KMS-11 (cell line): ENCODE results near the gene TSEN2.
"Not testable (repeated sequence)": the region's sequence is repeated elsewhere in the genome, so short reads cannot be mapped to it uniquely, and the experiment has no call there.

Source experiments
- H2AFZ ChIP-seq: fragments of 200-600 bp; sonication (generic); 2 replicates; pipeline ENCODE4 v1.6.1; 2016; ENCODE audit warnings: antibody characterized with exemption, mixed run types, low read depth
- H3K27ac ChIP-seq: fragments of 200-600 bp; sonication (generic); 2 replicates; pipeline ENCODE4 v1.6.1; 2016; ENCODE audit warnings: mild to moderate bottlenecking, mixed run types
- H3K27me3 ChIP-seq: fragments of 200-600 bp; sonication (generic); 2 replicates; pipeline ENCODE4 v1.6.1; 2017; ENCODE audit warnings: mild to moderate bottlenecking, low read depth, mixed run types, moderate library complexity; ENCODE audit not compliant: insufficient read depth
- H3K36me3 ChIP-seq: fragments of 200-600 bp; sonication (generic); 2 replicates; pipeline ENCODE4 v1.6.1; 2017; ENCODE audit warnings: mild to moderate bottlenecking, mixed run types; ENCODE audit not compliant: insufficient read depth
- H3K4me1 ChIP-seq: fragments of 200-600 bp; sonication (generic); 2 replicates; pipeline ENCODE4 v1.6.1; 2016; ENCODE audit warnings: mild to moderate bottlenecking, low read depth, mixed run types; ENCODE audit not compliant: poor library complexity, severe bottlenecking
- H3K4me2 ChIP-seq: fragments of 200-600 bp; sonication (generic); 2 replicates; pipeline ENCODE4 v1.7.0; 2016; ENCODE audit warnings: mild to moderate bottlenecking, mixed run types
- H3K4me3 ChIP-seq: fragments of 200-600 bp; sonication (generic); IDR thresholded peaks from 2 replicates; pipeline ENCODE4 v1.6.1; 2017; ENCODE audit warnings: low read depth, low read length, mixed read lengths; ENCODE audit not compliant: insufficient read depth
- H3K79me2 ChIP-seq: fragments of 200-600 bp; sonication (generic); 2 replicates; pipeline ENCODE4 v1.6.1; 2016; ENCODE audit warnings: low read depth, mixed run types; ENCODE audit not compliant: insufficient read depth
- H3K9ac ChIP-seq: fragments of 200-600 bp; sonication (generic); 2 replicates; pipeline ENCODE4 v1.6.1; 2016; ENCODE audit warnings: mild to moderate bottlenecking, mixed run types
- H4K20me1 ChIP-seq: fragments of 200-600 bp; sonication (generic); 2 replicates; pipeline ENCODE4 v1.6.1; 2016; ENCODE audit warnings: mild to moderate bottlenecking, mixed run types; ENCODE audit not compliant: insufficient read depth
- TF ChIP-seq, protein P1 (sequence below): fragments of 200-600 bp; sonication (generic); conservative IDR thresholded peaks from 2 replicates; pipeline ENCODE4 v1.6.1; 2017; ENCODE audit warnings: low read depth, mild to moderate bottlenecking, antibody characterized with exemption, low read length, moderate library complexity, mixed read lengths

The TSEN2 gene

DNA sequence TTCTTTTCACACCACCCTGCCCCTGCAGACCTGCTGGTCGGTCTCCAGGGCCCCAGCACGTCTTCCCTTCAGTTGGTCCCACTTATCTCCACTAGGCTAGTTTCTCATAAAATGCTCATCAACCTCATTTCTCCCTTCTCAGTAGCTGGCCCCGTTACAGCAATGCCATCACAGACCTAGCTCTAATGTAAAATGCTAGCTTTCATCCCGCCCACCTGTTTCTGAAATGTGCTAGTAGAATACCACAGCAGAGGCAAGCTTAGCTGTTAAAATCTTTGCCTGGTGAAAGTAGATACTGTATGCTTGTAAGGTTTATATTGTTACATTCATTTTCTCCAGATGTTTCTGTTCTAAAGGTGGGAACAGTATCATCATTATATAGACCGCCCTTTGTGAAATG, 47.9 kb downstream of the TSEN2 start:
- Histone ChIP-seq H4K20me1 (no peaks in the 10 kb centered on the region), H3K9ac (no peak overlapping the region), H3K4me3 (no peak overlapping the region), H3K27me3 (no peaks in the 10 kb centered on the region), H2AFZ (no peak overlapping the region), H3K27ac (no peak overlapping the region), H3K4me1 (no peaks in the 10 kb centered on the region), H3K36me3 (no peaks in the 10 kb centered on the region), H3K79me2 (no peaks in the 10 kb centered on the region), H3K4me2 (no peak overlapping the region)
- TF ChIP-seq, protein P1, sequence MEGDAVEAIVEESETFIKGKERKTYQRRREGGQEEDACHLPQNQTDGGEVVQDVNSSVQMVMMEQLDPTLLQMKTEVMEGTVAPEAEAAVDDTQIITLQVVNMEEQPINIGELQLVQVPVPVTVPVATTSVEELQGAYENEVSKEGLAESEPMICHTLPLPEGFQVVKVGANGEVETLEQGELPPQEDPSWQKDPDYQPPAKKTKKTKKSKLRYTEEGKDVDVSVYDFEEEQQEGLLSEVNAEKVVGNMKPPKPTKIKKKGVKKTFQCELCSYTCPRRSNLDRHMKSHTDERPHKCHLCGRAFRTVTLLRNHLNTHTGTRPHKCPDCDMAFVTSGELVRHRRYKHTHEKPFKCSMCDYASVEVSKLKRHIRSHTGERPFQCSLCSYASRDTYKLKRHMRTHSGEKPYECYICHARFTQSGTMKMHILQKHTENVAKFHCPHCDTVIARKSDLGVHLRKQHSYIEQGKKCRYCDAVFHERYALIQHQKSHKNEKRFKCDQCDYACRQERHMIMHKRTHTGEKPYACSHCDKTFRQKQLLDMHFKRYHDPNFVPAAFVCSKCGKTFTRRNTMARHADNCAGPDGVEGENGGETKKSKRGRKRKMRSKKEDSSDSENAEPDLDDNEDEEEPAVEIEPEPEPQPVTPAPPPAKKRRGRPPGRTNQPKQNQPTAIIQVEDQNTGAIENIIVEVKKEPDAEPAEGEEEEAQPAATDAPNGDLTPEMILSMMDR: no peak

DNA sequence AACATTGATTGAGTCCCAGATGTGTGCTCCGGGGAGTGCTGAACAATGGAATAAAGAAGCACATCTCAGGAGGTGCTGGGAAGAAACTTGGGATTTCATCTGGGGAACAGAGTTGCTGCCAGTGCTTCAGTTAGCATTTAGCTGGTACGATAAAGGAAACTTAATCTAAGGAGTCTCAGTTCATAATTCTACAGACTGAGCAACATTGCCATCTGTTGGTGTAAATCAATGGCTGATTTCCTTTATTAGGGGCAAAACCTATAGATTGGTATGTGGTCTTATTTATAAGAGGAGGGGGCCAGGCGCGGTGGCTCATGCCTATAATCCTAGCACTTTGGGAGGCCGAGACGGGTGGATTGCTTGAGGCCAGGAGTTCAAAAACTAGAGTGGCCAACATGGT, 52.1 kb downstream of the TSEN2 start:
- Histone ChIP-seq H3K4me1 (no peaks in the 10 kb centered on the region), H2AFZ (no peak overlapping the region), H3K27me3 (no peaks in the 10 kb centered on the region), H3K27ac (no peak overlapping the region), H3K4me2 (no peak overlapping the region), H3K4me3 (no peak overlapping the region), H4K20me1 (no peaks in the 10 kb centered on the region), H3K9ac (no peak overlapping the region), H3K36me3 (no peaks in the 10 kb centered on the region), H3K79me2 (no peaks in the 10 kb centered on the region)
- TF ChIP-seq, protein P1: no peak

DNA sequence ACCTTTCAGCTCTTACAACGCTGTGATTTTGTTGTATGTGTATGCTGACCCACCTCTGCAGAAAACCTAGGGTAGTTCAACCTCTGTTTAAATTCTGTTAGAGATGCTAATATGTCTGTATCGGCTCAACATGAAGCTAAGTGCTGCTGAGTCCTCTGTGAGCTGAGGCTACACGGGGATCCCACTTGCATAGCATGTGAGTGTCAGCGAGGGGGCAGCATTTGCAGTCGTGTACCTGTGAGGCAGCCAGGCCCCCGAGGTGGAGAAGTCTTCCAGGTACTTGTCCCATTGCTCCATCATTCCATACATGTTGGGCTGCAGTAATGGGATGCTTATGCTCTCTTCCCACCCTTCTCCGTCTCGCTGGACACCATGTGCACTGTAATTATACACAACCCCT, 57.3 kb downstream of the TSEN2 start:
- H3K36me3 ChIP-seq: no peaks in the 10 kb centered on the region
- no peak overlapping the region for H3K4me2 ChIP-seq
- no peaks in the 10 kb centered on the region for H3K79me2 ChIP-seq
- H3K4me3 ChIP-seq: no peak overlapping the region
- no peaks in the 10 kb centered on the region for H3K27me3 ChIP-seq
- TF ChIP-seq, protein P1: no peak
- no peak overlapping the region for H3K27ac ChIP-seq
- H4K20me1 ChIP-seq: no peaks in the 10 kb centered on the region
- H3K9ac ChIP-seq: no peak overlapping the region
- H3K4me1 ChIP-seq: no peaks in the 10 kb centered on the region
- H2AFZ ChIP-seq: no peak overlapping the region

DNA sequence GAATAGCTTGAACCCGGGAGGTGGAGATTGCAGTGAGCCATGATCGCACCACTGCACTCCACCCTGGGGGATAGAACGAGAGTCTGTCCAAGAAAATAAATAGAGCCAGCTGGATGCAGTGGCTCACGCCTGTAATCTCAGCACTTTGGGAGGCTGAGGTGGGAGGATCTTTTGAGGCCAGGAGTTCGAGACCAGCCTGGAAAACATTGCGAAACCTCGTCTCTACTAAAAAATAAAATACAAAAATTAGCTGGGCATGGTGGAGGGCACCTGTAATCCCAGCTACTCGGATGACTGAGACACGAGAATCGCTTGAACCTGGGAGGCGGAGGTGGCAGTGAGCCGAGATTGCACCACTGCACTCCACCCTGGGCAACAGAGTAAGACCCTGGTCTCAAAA, 59.2 kb downstream of the TSEN2 start:
- H3K9ac ChIP-seq, H3K27me3 ChIP-seq, H3K4me2 ChIP-seq, H3K79me2 ChIP-seq, H4K20me1 ChIP-seq, H3K4me1 ChIP-seq, H3K4me3 ChIP-seq, H3K27ac ChIP-seq, H3K36me3 ChIP-seq, H2AFZ ChIP-seq: not testable (repeated sequence)

DNA sequence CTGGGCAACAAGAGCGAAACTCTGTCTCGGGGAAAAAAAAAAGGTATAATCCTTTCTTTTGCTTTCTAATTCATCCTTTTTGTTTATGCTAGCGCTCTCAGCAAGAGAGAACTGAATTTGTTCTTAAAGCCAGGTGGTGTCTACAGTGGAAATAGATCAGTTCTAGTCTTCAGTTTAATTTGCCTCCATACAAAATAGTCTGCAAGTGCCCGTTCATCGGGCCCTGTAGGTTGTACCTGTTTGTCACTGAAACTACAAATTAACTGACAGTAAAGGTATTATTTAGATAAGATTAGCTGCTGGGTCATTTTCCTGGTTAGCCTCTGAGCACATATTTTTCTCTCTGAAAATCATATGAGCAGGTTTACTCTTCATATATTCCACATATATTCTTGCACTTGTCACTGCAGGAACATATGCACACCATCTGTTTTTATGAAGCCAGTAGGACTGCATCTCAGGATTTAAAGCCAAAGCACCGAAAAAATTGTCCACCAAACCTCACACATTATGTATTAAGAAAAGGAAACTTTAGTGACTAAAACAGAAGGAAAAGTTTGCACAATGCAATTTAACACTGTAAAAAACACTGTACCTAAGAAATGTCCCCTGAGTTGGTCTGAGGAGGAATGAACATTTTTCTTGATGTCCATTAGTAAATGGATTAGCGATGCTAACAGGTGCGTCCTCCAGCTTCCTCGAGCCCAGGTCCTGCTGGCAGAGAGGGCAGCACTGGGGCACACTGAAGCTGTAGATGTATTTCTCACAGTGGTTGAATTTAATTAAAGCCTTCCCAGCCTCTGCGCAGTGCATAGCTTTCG, 60.6 kb downstream of the TSEN2 start:
- Histone ChIP-seq H3K79me2 (no peaks in the 10 kb centered on the region), H3K27me3 (no peaks in the 10 kb centered on the region), H3K4me1 (no peaks in the 10 kb centered on the region), H3K9ac (no peak overlapping the region), H3K36me3 (no peaks in the 10 kb centered on the region), H2AFZ (no peak overlapping the region), H3K27ac (no peak overlapping the region), H4K20me1 (no peaks in the 10 kb centered on the region), H3K4me2 (no peak overlapping the region), H3K4me3 (no peak overlapping the region)
- TF ChIP-seq, protein P1: no peak
